ENCODE measurements around the gene SERF1B.
"Not testable (repeated sequence)": the region's sequence is repeated elsewhere in the genome, so short reads cannot be mapped to it uniquely, and the experiment has no call there.

- not testable (repeated sequence) for TF ChIP-seq EZH2phosphoT487 (IDR thresholded peaks at IDR 0.05; ENCODE audit: borderline replicate concordance, low read length); CTCF (conservative IDR thresholded peaks at IDR 0.05; ENCODE audit: low read depth, low read length)
Observed at GRCh38 chr5:70088907-70089464, 63.9 kb downstream of the SERF1B start.

Data from PC-3 (cell line).